Activated CD4-positive, alpha-beta T cell treated with anti-CD3 and anti-CD28 coated beads, Interleukin-2, Interleukin-4, amounts not matched to agents 100 ng/mL and 50 ng/mL, durations not matched to agents 16 hours and 8 hours (primary cell): ENCODE data around the gene MGMT.
A peak's percentile ranks its signal among the peaks of the same experiment; 100 is the strongest.

Experiments used
- DNase-seq: peaks from one replicate; pipeline ENCODE4 v3.0.0-alpha.2; 2020; ENCODE audit warnings: low spot score

MGMT gene

DNA sequence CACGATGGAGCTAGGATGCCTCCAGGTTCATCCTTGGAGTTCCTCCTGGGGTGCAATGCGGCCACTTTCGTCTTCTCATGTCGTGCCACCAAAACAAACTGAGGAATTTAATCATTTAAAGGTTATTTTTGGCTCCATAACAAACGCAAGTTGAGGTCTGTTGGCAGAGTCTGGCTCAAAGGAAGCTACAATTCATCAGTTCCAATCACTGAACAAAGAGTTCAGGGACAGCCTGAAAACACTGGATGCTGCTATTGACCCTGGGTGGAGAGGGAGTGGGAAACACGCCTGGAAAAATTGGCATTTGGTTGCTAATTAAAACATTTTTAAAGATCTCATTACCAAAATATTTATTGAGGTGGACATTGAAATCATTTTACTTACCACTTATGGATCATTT lies 11.4 kb upstream of the MGMT start:
- no peak for DNase-seq

DNA sequence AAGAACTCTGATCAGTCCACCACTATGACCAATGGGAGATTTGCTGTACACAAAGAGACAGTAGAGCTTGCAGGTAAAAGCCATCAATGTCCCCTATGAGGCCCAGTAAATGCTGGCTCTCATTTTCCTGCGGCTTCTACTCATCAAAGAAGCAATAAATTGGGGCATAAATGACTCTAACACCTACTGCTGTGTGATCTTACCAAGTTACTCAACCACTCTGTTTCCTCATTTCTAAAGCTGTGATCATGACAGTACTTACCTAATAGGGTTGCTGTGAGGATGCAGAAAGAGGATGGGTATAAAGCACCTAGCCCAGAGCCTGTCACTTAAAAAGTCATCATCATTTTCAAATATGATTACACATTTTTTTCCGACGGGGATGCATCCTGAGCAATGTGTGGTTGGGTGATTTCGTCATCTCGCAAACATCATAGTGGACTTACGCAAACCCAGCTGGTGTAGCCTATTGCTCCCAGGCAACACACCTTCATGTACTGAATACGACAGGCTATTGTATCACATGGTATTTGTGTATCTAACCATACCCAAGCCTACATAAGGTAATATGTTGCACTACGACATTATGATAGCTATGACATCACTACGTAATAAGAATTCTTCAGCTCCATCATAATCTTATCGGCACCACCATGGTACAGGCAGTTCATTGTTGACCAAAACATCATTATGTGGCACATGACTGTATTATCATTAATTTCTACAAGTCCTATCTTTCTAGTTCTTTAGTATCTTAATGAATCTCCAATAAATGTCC lies 7.1 kb upstream of the MGMT start:
- no peak for DNase-seq

DNA sequence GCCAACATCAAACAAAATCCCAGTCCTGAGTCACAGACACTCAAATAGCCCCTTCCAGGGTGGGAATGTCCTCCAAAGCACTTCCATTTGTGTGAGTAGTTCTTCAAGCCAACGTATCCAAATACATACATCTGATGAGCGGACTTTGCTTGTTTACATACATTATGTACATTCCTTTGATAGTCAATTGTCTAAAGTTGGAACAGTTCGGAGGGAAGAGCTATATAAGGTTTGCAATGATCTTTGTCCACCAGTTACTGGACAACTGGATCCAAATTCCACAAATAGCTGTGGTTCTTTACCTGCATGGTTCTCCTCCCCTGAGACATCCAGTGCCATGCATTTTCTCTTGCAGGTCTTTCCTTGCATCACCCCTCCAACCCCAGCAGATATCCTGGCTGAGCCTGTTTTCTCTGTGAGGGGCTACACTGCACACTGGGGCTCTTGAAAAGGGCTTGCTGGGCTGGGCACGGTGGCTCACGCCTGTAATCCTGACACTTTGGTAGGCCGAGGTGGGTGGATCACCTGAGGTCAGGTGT lies 4.7 kb upstream of the MGMT start:
- DNase-seq, result no peak

DNA sequence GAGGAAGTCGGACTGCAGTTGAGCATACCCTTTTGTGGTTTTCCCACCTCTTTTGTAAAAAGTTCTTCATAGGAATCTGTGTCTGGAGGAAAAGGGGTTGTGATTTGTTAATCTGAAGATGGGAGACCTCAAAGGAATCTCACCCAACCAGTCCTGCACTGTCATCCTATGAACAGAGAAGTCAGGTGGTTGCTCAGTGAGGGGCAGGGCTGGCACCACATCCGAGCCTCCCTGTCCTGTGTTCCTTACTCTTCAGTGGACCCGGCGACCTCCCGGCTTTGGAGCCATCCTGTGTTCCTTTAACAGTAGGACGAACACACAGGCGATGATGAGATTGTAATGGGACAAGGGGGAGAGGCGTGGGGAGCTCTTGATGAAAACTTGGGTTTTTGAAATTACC lies 2.8 kb upstream of the MGMT start:
- DNase-seq, result no peak

DNA sequence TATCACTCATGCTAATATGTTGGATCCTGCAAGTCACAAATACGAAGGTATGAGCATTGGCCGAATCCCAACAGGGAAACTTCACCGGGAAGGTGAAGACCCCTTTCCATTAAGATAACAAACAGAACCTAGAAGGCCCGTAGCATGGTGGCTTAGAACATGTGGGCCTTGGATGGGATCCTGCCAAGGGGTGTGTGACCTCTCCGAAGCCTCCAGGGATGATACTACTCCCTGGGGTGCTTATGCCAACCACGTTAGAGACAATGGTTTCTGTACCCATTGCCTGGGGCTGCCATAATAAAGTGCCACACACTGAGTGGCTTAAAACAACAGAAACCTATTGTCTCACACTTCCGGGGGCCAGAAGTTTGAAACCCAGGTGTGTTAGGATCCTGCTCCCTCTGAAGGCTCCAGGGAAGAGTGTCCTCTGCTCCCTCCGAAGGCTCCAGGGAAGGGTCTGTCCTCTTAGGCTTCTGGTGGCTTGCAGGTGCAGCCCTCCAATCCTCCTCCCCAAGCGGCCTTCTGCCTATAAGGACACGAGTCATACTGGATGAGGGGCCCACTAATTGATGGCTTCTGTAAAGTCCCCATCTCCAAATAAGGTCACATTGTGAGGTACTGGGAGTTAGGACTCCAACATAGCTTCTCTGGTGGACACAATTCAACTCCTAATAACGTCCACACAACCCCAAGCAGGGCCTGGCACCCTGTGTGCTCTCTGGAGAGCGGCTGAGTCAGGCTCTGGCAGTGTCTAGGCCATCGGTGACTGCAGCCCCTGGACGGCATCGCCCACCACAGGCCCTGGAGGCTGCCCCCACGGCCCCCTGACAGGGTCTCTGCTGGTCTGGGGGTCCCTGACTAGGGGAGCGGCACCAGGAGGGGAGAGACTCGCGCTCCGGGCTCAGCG lies 992 bp upstream of the MGMT start:
- DNase-seq, result no peak

DNA sequence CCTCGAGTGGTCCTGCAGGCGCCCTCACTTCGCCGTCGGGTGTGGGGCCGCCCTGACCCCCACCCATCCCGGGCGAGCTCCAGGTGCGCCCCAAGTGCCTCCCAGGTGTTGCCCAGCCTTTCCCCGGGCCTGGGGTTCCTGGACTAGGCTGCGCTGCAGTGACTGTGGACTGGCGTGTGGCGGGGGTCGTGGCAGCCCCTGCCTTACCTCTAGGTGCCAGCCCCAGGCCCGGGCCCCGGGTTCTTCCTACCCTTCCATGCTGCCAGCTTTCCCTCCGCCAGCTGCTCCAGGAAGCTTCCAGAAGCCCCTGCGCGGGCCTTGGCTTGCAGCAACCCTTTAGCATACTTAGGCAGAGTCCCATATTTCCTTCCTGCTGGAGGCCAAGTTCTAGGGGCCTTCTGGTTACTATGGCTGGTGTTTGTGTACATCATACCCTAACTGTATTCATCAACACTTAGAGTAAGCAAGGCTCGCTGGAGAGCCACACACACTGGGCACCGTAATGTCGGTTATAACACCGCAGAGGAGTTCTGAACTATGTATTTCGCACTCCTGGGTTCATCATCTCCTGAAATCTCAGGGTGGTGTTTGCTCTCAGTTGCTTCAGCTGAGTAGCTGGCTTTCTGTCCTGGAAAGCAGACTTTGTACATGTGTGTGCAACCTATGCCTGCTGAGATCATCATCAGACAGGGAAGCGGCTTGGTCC lies 471 bp downstream of the MGMT start:
- DNase-seq, result peak; percentile 13

DNA sequence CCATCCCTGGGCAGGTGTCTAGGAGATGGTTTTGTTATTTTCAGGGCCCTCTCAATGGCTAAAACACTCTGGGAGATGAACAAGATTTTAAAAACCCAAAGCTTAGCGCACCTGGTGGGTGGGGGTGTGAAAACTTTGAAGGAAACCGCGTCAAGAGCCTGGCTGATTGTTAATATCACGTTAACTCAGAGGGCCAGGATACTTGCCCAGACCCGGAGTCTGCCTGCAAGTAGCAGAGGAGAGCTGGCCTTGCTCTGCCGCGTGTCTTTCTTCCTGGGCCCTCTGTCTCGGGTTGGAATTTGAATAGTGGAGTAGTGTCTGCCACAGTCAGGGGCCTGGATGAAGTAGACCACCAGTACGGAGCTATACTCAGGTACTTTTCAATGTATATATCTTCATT lies 1.1 kb downstream of the MGMT start:
- no peak for DNase-seq

DNA sequence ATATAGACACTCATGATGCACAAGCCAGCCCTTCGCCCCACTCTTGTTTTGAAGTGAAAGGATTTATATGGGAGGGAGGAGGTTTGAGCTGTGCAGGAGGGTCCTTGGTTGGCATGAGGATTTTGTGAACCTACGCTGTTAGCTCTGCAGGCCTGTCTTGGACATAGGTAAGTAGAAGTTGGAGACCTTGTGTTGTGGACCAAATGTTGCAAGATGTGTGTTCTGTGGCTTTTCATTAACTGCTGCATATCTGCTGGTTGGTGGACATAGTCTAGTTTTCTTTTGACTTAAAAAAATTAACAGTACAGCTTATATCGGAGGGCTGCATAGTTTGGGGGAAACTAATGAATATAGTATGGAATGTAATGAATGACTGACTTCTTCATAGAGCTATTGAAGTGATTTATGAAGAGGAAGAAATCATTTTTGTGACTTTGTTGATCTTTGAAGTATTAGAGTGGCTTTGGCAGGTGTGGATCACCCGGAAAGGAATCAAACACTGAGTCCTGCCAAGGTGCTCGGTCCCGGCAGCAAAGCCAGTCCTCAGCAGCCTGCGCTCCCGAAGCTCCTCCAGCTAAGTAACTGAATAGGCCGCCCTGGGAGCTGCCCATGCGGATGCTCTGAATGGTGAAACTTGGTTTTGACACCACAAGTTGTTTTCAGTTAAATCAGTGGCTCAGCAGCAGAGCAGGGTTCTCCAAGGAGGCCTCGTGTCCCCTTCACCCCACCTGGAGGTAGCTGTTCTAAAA lies 3.2 kb downstream of the MGMT start:
- DNase-seq, result no peak

DNA sequence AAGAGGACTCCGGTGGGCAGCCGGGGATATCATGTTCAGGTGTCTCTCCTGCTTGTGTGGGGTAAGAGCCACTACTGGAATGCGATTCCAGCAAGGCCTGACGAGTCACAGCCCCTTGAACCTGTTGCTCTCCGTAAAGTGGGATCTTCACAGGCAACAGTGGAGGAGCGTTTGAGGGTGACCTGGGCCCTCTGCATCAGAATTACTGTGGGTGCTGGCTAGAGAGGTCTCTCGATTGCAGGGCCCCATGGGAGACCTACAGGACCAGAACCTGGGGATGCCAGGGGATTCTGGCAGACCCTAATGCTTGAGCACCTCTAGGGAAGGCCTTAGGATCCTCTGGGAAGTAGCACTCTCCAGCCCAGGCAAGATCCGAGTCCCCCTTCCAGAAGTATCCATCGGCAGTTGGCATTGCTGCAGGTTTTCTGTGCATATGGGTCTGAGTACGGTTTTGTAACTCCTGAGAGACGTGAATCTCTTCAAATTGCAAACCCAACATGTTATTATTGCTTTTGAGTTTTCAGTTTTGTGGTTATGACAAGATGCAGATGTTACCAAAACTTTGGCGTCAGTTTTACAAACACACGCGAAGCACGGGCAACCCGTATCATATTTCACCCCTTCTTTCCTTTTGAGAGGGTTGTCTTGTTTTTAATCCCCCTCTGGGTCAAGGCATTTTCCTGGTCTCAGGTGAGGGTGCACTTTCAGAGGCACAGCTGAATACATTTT lies 4.6 kb downstream of the MGMT start:
- DNase-seq, result no peak

DNA sequence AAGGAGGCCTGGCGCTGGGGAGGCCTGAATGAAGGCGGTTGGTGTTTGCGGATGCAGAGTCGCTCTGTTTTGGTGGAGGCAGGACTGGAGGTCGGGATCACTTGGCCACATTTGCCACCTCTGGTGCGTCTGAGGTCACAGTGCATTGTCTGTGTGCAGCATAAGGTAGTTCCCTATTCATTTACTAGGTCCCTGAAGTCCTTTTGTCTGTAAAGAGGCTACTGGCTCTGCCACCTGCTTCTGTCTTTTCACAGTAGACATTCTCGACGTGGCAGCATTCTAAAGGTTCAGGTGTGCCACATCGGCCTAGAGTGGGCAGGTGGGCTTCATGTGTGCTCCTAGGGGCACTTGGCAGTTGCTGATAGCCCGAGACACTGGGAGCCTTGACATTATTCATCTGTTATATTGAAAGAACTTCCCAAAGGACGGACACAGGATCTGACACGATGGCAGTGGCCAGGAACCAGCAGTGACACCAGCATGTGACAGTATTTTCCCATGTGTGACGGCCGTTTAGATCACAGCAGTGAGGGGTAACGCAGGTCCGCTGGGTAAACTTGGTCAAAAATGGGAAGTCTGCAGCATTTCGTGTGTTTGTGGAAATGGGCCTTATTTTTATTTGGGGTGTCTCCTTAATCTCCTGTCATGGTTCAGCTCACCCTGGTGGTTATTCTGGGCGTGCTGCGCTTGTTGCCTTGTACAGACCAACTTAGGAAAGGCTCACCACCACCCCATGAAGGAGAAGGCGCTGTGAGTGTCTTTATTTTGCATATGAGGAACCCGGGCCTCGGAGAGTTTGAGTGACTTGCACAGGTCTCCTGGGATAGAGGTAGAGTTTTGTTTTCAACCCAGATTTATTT lies 5.9 kb downstream of the MGMT start:
- no peak for DNase-seq

DNA sequence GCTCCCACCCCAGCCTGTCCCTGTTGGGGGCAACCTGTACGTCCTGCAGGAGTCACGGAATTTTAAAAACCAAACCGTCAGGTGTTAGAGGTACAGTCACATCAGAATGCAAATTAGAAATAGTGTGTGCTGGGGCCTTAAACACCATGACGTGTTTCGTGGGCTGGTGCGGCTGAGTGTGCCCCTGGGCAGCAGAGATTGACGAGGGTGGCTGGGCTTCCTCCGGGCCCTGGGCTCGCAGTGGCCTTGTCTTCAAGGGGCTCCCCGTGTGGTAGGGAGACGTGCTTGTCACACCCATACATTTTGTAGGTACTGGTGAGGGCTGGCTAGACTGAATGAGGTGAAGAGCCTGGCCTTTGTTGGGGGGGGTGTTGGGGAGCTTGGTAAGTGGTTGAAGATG lies 7.6 kb downstream of the MGMT start:
- DNase-seq, result no peak

DNA sequence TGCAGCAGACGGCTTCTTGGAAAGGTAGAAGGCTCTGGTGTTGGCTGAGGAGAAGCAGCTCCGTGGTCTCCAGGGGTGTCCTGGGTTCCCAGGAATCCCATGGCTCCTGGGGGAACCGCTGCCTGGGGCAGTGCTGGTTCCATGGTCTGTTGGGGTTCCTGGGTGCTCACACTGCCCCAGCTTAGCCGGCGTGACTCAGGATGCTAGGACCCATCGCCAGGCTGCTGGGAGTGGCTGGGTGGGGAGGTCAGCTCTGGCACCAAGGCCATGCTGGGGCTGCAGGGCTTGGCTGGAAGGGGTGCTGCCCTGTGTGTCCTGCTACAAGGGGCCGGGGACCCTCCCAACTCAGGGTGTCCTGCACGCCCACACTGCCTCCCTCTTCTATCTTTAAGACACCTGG lies 9.4 kb downstream of the MGMT start:
- DNase-seq, result no peak

DNA sequence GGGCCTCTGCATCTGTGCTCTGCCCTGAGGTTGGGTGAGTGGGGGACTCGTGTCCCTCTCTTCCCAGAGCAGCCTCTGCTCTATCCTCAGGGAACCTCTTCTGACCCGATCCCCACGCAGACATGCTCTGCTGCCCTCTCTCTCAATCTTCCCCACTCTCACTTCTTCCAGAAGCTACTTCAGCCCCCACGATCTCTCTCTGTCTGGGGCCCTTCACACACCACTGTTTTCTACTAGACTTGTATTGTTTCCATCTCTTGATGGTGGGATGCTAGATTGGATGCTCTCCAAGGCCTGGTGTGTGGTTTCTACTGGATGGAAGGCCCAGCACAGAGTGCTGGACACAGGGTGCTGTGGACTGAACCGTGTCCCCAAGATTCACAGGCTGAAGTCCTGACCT lies 10.0 kb downstream of the MGMT start:
- DNase-seq, result no peak

DNA sequence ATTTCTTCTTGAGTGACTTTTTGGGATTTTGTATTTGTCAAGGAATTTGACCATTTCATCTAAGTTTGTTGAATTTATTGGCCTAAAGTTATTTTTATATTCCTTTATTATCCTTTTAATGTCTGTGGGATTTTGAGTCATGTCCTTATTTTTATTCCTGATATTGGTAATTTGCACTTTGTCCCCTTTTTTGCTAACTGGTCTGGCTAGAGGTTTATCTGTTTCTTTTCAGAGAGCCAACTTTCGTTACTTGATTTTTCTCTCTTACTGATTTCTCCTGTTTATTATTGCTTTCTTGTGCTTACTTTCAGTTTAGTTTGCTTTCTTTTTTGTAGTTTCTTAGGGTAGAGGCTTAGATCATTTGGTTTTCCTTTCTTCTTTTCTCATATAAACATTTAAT lies 14.6 kb downstream of the MGMT start:
- DNase-seq, result no peak

DNA sequence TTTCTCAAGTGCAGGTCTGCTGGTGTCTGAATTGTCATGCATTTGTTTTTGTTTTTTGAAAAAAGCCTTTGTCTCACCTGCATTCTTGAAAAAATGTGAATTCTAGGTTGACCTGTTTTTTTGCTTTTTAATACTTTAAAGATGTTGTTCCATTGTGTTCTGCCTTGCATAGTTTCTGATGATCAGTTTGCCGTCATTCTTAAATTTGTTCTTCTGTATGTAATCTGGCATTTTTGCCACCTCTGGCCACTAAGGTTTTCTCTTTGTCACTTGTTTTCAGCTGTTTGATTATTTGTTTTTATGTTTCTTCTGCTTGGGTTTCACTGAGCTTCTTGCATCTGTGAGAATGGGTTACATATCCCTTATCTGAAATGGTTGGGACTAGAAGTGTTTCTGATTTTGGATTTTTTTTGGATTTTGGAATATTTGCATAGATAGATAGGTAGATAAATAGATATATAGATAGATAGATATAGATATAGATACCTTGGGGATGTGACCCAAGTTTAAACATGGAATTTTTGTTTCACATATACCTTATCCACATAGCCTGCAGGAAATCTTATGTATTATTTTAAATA lies 16.5 kb downstream of the MGMT start:
- no peak for DNase-seq

DNA sequence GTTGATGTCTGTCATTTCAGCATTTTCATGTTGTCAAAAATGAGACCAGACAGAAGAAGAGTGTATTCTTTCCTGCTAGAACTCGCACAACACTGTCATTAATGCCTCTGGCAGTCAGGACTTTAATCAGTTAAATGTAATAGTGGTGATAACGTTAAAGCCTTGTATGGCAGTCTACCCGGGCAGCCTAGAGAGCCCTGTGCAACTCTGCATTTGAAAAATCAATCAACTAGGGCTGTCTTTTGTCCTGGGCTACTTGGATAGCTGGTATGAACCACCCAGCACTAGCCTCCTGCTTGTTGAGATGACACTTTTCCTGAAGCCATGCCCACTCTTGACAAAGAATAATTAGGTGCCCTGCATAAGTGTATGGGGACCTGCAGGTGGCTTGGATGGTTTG lies 19.8 kb downstream of the MGMT start:
- no peak for DNase-seq

DNA sequence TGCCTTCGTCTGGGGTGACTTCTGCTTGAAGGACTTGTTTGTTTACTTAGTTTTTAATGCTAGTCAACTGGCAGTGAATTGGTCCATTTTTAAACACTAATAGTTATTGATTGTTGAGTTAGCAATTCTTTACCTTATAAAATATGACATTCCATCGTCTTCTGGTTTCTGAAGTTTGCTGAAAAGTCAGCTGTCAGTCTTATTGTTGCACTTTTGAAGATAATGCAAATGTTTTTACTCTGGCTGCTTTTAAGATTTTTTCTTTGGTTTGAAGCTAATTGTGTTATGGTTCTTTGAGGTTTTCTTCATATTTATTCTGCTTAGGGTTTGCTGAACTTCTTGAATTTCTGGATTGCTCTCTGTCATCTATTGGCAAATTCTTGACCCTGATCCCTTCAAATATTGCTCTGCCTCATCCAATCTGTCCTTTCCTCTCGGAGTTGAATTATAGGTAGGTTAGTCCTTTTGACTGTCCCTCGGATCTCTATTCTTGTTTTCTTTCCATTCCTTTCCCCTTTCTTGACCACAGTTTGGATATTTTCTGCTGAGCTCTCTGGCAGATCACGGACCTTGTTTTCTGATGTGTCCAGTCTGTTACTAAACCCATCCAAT lies 24.2 kb downstream of the MGMT start:
- no peak for DNase-seq

DNA sequence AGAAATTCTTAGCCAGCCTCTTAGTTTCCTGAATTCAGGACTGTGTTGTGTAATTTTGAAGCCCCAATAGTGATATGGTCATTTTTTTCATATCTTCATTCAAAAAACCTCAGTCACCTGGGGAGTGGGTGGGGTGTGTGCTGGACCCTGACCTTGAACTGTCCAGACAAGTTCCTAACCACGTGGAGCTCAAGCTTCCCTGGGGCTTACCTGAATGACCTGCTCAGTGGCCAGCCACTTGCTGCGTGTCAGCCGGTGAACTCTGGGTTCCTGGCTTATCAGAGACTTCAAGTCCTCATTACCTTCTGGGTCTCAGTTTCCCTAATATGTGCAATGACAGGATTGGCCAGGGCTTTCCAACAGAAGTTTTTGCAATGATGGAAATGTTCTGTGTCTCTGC lies 27.1 kb downstream of the MGMT start:
- DNase-seq, result no peak

DNA sequence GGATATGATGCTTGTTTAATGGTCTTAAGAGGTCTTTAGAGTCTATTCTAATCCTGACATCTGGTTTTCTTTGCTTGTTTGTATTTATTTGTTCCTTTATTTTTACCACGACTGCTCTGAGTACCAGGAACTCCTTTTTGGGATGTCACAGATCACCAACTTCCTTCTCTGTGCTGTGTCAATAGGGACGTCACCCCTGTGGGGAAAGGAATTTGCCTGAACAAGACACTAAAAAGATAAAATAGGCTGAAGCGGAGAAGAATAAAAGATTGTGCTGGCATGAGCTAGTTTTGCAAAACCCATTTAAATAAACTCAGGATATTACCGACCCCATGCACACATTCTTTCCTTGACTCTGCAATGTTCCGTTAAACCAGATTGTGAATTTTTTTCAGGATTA lies 27.7 kb downstream of the MGMT start:
- DNase-seq, result no peak
